GM18505 (cell line): ENCODE measurements around the gene TBX1.

Source experiments
- ATAC-seq: cut with Tn5 transposase; IDR thresholded peaks from one replicate; pipeline ENCODE4 v1.9.1; 2021; ENCODE audit not compliant: unreplicated experiment
- POLR2A ChIP-seq: IDR thresholded peaks from 4 replicates; pipeline ENCODE4 v1.6.1; 2011; ENCODE audit warnings: borderline replicate concordance; ENCODE audit not compliant: insufficient read depth, insufficient read length; ENCODE audit errors: extremely low read depth

Gene TBX1

GRCh38 chr22:19748991-19749664, 11.4 kb upstream of the TBX1 start:
- no peak for ATAC-seq

GRCh38 chr22:19749876-19750275, 10.7 kb upstream of the TBX1 start:
- TF ChIP-seq POLR2A = no peak
- ATAC-seq = no peak

More at GRCh38 chr22:19748991-19749664, 11.4 kb upstream of the TBX1 start:
- no peak for TF ChIP-seq POLR2A

GRCh38 chr22:19750507-19751490, 9.8 kb upstream of the TBX1 start:
- no peak for ATAC-seq
- TF ChIP-seq POLR2A = no peak

- no peak for TF ChIP-seq POLR2A
- no peak for ATAC-seq
Observed at GRCh38 chr22:19751497-19752245, 8.9 kb upstream of the TBX1 start.

GRCh38 chr22:19753090-19753842, 7.3 kb upstream of the TBX1 start:
- no peak for ATAC-seq
- TF ChIP-seq POLR2A = no peak

GRCh38 chr22:19753996-19754700, 6.4 kb upstream of the TBX1 start:
- TF ChIP-seq POLR2A = no peak

GRCh38 chr22:19754701-19755144, 5.9 kb upstream of the TBX1 start:
- no peak for ATAC-seq
- TF ChIP-seq POLR2A = no peak

More at GRCh38 chr22:19753996-19754700, 6.4 kb upstream of the TBX1 start:
- ATAC-seq = no peak

GRCh38 chr22:19755145-19755710, 5.3 kb upstream of the TBX1 start:
- ATAC-seq = no peak
- TF ChIP-seq POLR2A = no peak

GRCh38 chr22:19755722-19756287, 4.8 kb upstream of the TBX1 start:
- ATAC-seq = no peak
- TF ChIP-seq POLR2A = no peak

GRCh38 chr22:19756288-19757128, 4.1 kb upstream of the TBX1 start:
- no peak for TF ChIP-seq POLR2A
- no peak for ATAC-seq
